Cortex of kidney (tissue), 1 donor: ENCODE results near the gene HMGB2.

Experiments
- DNase-seq: peaks from one replicate; lab custom pipeline; 2025; lab: John Stamatoyannopoulos, UW

HMGB2 gene

GRCh38 chr4:173334085-173334890 lies at the start of gene HMGB2:
TSS of gene HMGB2 (minus strand) at chr4:173334358. CDS start at chr4:173333649, 709 bp downstream.
- DNase-seq: peak; percentile 66

- DNase-seq: no peak
These were observed 48.2 kb upstream of the HMGB2 start for GRCh38 chr4:173382349-173382748.

- DNase-seq: no peak
These were observed 47.5 kb upstream of the HMGB2 start for GRCh38 chr4:173381610-173382009.

- DNase-seq: no peak
These were observed 46.8 kb upstream of the HMGB2 start for GRCh38 chr4:173380987-173381386.

- no peak for DNase-seq
These were observed 45.8 kb upstream of the HMGB2 start for GRCh38 chr4:173379929-173380328.

GRCh38 chr4:173374588-173374987 lies 40.4 kb upstream of the HMGB2 start:
- no peak for DNase-seq

- DNase-seq: no peak
These were observed 37.4 kb upstream of the HMGB2 start for GRCh38 chr4:173371292-173372192.

GRCh38 chr4:173370477-173371291 lies 36.5 kb upstream of the HMGB2 start, which contains the start of gene SAP30:
TSS of gene SAP30 (plus strand) at chr4:173370954. CDS start at chr4:173371183, 229 bp downstream.
- DNase-seq: peak; percentile 89

GRCh38 chr4:173370130-173370476 lies 35.9 kb upstream of the HMGB2 start:
- no peak for DNase-seq

GRCh38 chr4:173367946-173368345 lies 33.8 kb upstream of the HMGB2 start:
- DNase-seq: no peak

GRCh38 chr4:173367285-173367684 lies 33.1 kb upstream of the HMGB2 start:
- DNase-seq: no peak

- DNase-seq: no peak
These were observed 31.3 kb upstream of the HMGB2 start for GRCh38 chr4:173365359-173365996.

GRCh38 chr4:173362666-173363065 lies 28.5 kb upstream of the HMGB2 start:
- no peak for DNase-seq

GRCh38 chr4:173360587-173361221 lies 26.5 kb upstream of the HMGB2 start:
- DNase-seq: no peak

GRCh38 chr4:173357939-173358338 lies 23.8 kb upstream of the HMGB2 start:
- DNase-seq: no peak

- DNase-seq: no peak
These were observed 13.3 kb upstream of the HMGB2 start for GRCh38 chr4:173347467-173347866.

GRCh38 chr4:173346074-173346473 lies 11.9 kb upstream of the HMGB2 start:
- no peak for DNase-seq

- DNase-seq: no peak
These were observed 11.5 kb upstream of the HMGB2 start for GRCh38 chr4:173345648-173346047.

- DNase-seq: no peak
These were observed 9.8 kb upstream of the HMGB2 start for GRCh38 chr4:173343832-173344397.

- no peak for DNase-seq
These were observed 3.3 kb upstream of the HMGB2 start for GRCh38 chr4:173337463-173337862.
